ENCODE data around the gene APOA1. TPM values are rescaled to one million over a fixed set of nuclear protein-coding genes. Genes with fewer than 3 reads are reported as not detected.

Gene APOA1
- total and polyA plus RNA-seq, 2 of the 4 experiments (the other 2 are of a cell fraction) = 0.18 to 0.89 TPM

- DNase-seq (no peak), ATAC-seq (ENCODE audit: low read depth) (no peak)
- Histone ChIP-seq H3K9me1 (ENCODE audit: insufficient read depth, low read length) (peaks cover 10% of the 10 kb centered on the region), H3K56ac (ENCODE audit: extremely low read depth, insufficient read depth, low read length) (no peak overlapping the region), H3K9ac (ENCODE audit: low read depth, low read length) (no peak overlapping the region), H3K4me1 (ENCODE audit: control insufficient read depth, insufficient read depth, low read length) (peaks cover 4% of the 10 kb centered on the region), H4K91ac (ENCODE audit: insufficient read depth, low read depth, low read length) (no peak overlapping the region), H3K27ac (ENCODE audit: insufficient read depth, low read length) (no peak overlapping the region), H2AFZ (replicated peaks; ENCODE audit: low read length, poor library complexity) (peak overlapping the region; percentile 16), H2AK9ac (replicated peaks; ENCODE audit: low read depth, low read length, poor library complexity) (no peak overlapping the region), H3K27me3 (ENCODE audit: control insufficient read depth, insufficient read depth, low read length) (no peaks in the 10 kb centered on the region), H3K36me3 (ENCODE audit: control insufficient read depth, insufficient read depth, low read length) (no peaks in the 10 kb centered on the region), H2BK5ac (ENCODE audit: low read depth, low read length, poor library complexity, severe bottlenecking) (no peak overlapping the region), H3K18ac (ENCODE audit: low read depth, low read length) (no peak overlapping the region), H3K4ac (ENCODE audit: low read depth, low read length) (no peak overlapping the region), H3K4me3 (ENCODE audit: insufficient read depth, low read depth, low read length) (no peak overlapping the region), H4K5ac (ENCODE audit: low read depth, low read length) (no peak overlapping the region), H2BK15ac (ENCODE audit: low read depth, low read length) (no peak overlapping the region), H4K20me1 (ENCODE audit: insufficient read depth, low read length) (no peaks in the 10 kb centered on the region), H3K23ac (ENCODE audit: low read depth, low read length) (no peak overlapping the region), H4K8ac (ENCODE audit: low read depth in 2 of 2, low read length in 2 of 2) (no peak overlapping the region), H3K14ac (replicated peaks; ENCODE audit: low read depth, low read length) (no peak overlapping the region), H2BK120ac (ENCODE audit: low read depth, low read length) (no peak overlapping the region), H3K4me2 (ENCODE audit: low read depth, low read length) (no peak overlapping the region), H3K79me1 (ENCODE audit: low read depth in 1 of 2, low read length in 2 of 2) (peaks cover 5 to 14% of the 10 kb centered on the region in 2 experiments; a peak in 3 of 4 replicates), H2AK5ac (ENCODE audit: low read depth, low read length) (peak overlapping the region; percentile 40; the same call in 1 of the 2 replicates), H3K9me3 (ENCODE audit: control insufficient read depth, insufficient read depth, low read length) (no peaks in the 10 kb centered on the region), H2BK20ac (ENCODE audit: low read depth, low read length) (no peak overlapping the region)
- 60% methylated on average over 1 of the region's 8 CpGs; no CpG with 5 or more reads in 1 of the 2 experiments for WGBS, 2 experiments (ENCODE audit: extremely low coverage in 2 of 2, insufficient read length in 1 of 2)
- ChIA-PET CTCF (interaction anchor here (1.6 to 2.3 kb wide), 4 partner anchors 9 to 314 kb away, joined by 5 to 30 read pairs (median 12); no protein-coding TSS in a partner anchor), POLR2A (ENCODE audit: unreplicated experiment) (no interaction called here)
- intact Hi-C loops (cut with micrococcal nuclease) (loop anchor here (5.0 kb wide), 1 partner anchor 80 kb away; no protein-coding TSS in a partner anchor), dilution Hi-C loops (cut with HindIII; ENCODE audit: low sequenced_read_pairs, unreplicated experiment) (no loop called here), in situ Hi-C loops (cut with MboI; ENCODE audit: low sequenced_read_pairs) (loop anchor here (5.0 kb wide), 1 partner anchor 310 kb away; no protein-coding TSS in a partner anchor)
- TF ChIP-seq CHD1 (IDR thresholded peaks at IDR 0.05; ENCODE audit: low read depth, low read length) (no peak), USF2 (IDR thresholded peaks at IDR 0.05; ENCODE audit: low read depth, low read length) (no peak), CTCF (conservative IDR thresholded peaks at IDR 0.05; ENCODE audit: low read depth, low read length) (no peak), RAD21 (IDR thresholded peaks at IDR 0.05; ENCODE audit: low read length) (no peak), SMC3 (IDR thresholded peaks at IDR 0.05; ENCODE audit: low read depth, low read length) (no peak)
- BruUV-seq (replicated peaks) = no TSS peak
These were observed 45.1 kb downstream of the APOA1 start for GRCh38 chr11:116792144-116792868.

All from IMR-90 (cell line).